SK-N-SH (cell line): ENCODE results near the gene ZYG11A. TPM values are rescaled to one million over a fixed set of nuclear protein-coding genes. Genes with fewer than 3 reads are reported as not detected.

Source experiments
- RXRA ChIP-seq: IDR thresholded peaks from 2 replicates; pipeline ENCODE4 v1.4.0; 2012; ENCODE audit warnings: low read depth, mild to moderate bottlenecking, borderline replicate concordance
- polyA plus RNA-seq, 3 experiments: library from polyadenylated mRNA; depleted of rRNA; stranded (reverse); fragments of >200 nt; gene quantifications; 2 replicates each; pipeline ENCODE4 v1.2.3, GENCODE V29; 2012
- small RNA-seq, 7 experiments: library from RNA; depleted of rRNA; stranded (forward); fragments of <200 nt; gene quantifications; one replicate each; pipeline ENCODE3, GENCODE V24; 2012
- TF ChIP-seq, protein P1 (sequence below): IDR thresholded peaks from 2 replicates; pipeline ENCODE4 v1.4.0; 2012; ENCODE audit warnings: low read depth, borderline replicate concordance

The ZYG11A gene
- polyA plus RNA-seq, 1 of the 3 experiments (the other 2 are of a cell fraction) = 0.41 TPM

DNA sequence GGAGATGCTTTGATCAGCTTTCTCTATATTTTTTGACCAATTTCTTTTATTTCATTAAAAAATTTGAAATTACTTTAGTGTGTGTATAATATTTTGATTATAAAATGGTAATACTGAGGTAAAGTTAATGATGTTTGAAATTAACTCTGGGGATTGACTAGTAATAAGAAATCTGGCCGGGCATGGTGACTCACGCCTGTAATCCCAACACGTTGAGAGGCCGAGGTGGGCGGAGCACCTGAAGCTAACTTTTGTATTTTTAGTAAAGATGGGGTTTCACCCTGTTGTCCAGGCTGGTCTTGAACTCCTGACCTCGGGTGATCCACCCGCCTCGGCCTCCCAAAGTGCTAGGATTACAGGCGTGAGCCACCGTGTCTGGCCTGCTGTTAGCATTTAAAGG lies 102.0 kb downstream of the ZYG11A start (continued):
- no peak for TF ChIP-seq RXRA
- TF ChIP-seq, protein P1, sequence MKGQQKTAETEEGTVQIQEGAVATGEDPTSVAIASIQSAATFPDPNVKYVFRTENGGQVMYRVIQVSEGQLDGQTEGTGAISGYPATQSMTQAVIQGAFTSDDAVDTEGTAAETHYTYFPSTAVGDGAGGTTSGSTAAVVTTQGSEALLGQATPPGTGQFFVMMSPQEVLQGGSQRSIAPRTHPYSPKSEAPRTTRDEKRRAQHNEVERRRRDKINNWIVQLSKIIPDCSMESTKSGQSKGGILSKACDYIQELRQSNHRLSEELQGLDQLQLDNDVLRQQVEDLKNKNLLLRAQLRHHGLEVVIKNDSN = no peak

Small RNA genes lying within 50 kb of the gene (small RNA-seq; reads per million reads assigned to genes)
- 0 reads per million in 7 experiments for gene AC099677.1
- 0 reads per million in 7 experiments for gene AC099677.2
- 0 reads per million in 7 experiments for gene MIR1273F
- gene MIR1273G = 0 reads per million in 7 experiments
- gene MIR5095 = 0 reads per million in 7 experiments
- 0 reads per million in 7 experiments for gene RNU6-969P

Other genes with a start within 250 kb of the ZYG11A start
- gene GPX7, start 240.4 kb upstream of the ZYG11A start, polyA plus RNA-seq (2012; rRNA removed) = 5.7 and 6.2 TPM in 2 replicates
- gene SHISAL2A, start 209.6 kb upstream of the ZYG11A start, polyA plus RNA-seq (2012; rRNA removed) = 0.07 TPM in 1 of 2 replicates, not detected in the other
- 9.0 and 13.7 TPM in 2 replicates for gene COA7, start 144.4 kb upstream of the ZYG11A start, polyA plus RNA-seq (2012; rRNA removed)
- gene ZYG11B, start 116.3 kb upstream of the ZYG11A start, polyA plus RNA-seq (2012; rRNA removed) = 5.8 and 8.6 TPM in 2 replicates
- gene ECHDC2, start 79.0 kb downstream of the ZYG11A start, polyA plus RNA-seq (2012; rRNA removed) = 0.20 and 0.37 TPM in 2 replicates
- gene SCP2, start 84.5 kb downstream of the ZYG11A start, polyA plus RNA-seq (2012; rRNA removed) = 49.5 and 68.9 TPM in 2 replicates
- 2.0 and 2.9 TPM in 2 replicates for gene PODN, start 219.5 kb downstream of the ZYG11A start, polyA plus RNA-seq (2012; rRNA removed)